GM18505 (cell line): ENCODE results near the gene ANKRD40.

Experiments used
- ATAC-seq: cut with Tn5 transposase; IDR thresholded peaks from one replicate; pipeline ENCODE4 v1.9.1; 2021; ENCODE audit not compliant: unreplicated experiment
- POLR2A ChIP-seq: IDR thresholded peaks from 4 replicates; pipeline ENCODE4 v1.6.1; 2011; ENCODE audit warnings: borderline replicate concordance; ENCODE audit not compliant: insufficient read depth, insufficient read length; ENCODE audit errors: extremely low read depth

ANKRD40 gene

GRCh38 chr17:50649042-50649908 is 58.4 kb downstream of the ANKRD40 start:
- ATAC-seq = no peak
- no peak for TF ChIP-seq POLR2A

- no peak for TF ChIP-seq POLR2A
- no peak for ATAC-seq
Measured at GRCh38 chr17:50647187-50647586, 60.5 kb downstream of the ANKRD40 start.

GRCh38 chr17:50645748-50646682 is 61.7 kb downstream of the ANKRD40 start:
- no peak for ATAC-seq
- TF ChIP-seq POLR2A = no peak
